ENCODE results near the gene PHC2. TPM values are rescaled to one million over a fixed set of nuclear protein-coding genes. Genes with fewer than 3 reads are reported as not detected.

PHC2 gene
- total RNA-seq, 1 donor from 2014 or later: 32.4 TPM

DNA sequence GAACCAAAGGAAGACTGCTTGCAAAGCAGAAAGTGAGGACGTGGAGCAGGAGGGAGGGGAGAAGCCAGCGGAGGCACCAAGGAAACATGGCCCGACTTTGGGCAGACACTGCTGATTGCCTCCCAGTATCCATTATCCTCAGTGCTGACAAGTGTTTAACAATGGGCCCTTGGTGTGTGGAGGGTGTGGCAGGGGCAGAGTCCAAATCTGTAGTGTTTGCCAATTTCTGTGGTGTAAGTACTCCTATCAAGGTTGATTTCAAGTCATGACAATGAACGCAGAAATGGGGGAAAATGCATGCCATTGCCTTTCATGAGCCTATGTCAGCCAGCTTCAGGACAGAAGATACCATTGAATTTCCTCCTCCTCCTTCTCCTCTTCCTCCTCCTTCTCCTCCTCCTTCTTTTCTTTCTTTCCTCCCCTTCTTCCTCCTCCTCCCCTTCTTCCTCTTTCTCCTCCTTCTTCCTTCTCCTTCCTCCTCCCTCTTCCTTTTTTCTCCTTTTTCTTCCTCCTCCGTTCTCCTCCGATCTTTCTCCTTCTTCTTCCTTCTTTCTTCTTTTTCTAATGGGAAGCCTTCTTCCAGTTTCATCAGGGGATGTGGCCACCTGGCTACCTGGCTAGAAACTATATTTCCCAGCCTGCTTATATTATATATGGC is 10.3 kb upstream of the PHC2 start:
- Mint-ChIP-seq H3K9me3 (peaks cover 4% of the 10 kb centered on the region), H3K27ac (no peak overlapping the region), H3K27me3 (peaks cover 41% of the 10 kb centered on the region), H3K4me3 (no peak overlapping the region), H3K4me1 (peaks cover 13% of the 10 kb centered on the region), H3K36me3 (ENCODE audit: low read depth) (no peaks in the 10 kb centered on the region)
- intact Hi-C loops (cut with micrococcal nuclease): no loop called here
- no peak for DNase-seq

DNA sequence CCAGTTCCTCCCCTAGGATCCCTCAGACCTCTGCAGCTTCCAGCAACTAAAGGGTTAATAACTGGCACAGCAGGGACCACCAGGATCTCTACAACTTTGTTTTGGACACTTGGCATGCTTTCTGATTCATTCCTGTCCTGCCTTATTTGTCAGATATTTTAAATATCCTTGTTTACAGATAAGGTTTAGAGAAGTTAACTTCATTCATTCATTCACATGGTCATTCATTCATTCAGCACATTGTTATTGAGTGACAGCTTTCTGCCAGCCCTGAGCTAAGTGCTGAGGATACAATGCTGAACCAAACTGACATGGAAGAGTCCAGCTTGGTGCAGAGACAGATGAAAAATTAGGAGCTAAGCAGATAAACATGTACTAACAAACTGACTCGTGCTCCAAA is 8.8 kb upstream of the PHC2 start:
- DNase-seq: no peak
- Mint-ChIP-seq H3K4me1 (peaks cover 5% of the 10 kb centered on the region), H3K9me3 (no peaks in the 10 kb centered on the region), H3K36me3 (ENCODE audit: low read depth) (no peaks in the 10 kb centered on the region), H3K27ac (no peak overlapping the region), H3K4me3 (no peak overlapping the region), H3K27me3 (peaks cover 47% of the 10 kb centered on the region)
- intact Hi-C loops (cut with micrococcal nuclease): no loop called here

DNA sequence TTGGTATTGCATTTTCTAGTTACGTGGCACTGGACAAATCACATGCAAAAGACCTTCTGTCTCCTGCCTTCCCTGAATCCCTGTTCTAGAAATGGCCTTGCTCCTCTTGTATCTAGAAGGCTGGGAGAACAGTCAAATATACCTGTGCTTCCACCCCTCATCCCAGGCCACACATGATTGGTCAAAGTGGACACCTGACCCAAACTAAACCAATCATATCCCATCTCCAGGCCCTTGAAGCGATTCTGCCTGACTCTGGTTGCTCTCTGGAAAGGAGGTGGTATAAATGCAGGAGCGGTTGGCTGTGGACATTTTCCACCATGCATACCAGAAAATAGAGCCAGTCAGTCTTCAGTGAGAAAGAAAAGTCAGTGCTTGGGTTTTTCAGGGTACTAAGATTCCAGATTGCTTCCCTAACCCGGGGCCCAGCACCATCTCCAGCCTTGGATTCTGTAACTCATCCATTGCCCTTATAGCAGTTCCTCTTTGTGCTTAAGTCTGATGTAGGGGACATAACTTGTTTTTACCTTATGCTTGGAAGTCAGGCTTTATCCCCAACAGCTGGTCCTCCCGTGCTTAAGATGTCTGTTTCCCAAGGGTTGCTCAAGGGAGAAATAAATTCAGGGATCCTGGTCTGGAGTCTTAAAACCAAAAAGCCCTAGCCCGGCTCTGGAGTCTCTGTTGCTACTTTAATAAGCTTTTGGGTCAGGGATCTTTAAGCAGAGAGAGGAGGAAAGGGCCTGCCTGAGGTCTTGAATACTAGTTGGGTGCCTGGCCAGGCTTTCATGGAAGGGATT is 7.7 kb upstream of the PHC2 start:
- no peaks in the 10 kb centered on the region for H3K9me3 Mint-ChIP-seq
- peaks cover 5% of the 10 kb centered on the region for H3K4me1 Mint-ChIP-seq
- no peaks in the 10 kb centered on the region for H3K36me3 Mint-ChIP-seq (ENCODE audit: low read depth)
- H3K27ac Mint-ChIP-seq: no peak overlapping the region
- intact Hi-C loops (cut with micrococcal nuclease): no loop called here
- H3K4me3 Mint-ChIP-seq: no peak overlapping the region
- H3K27me3 Mint-ChIP-seq: peaks cover 51% of the 10 kb centered on the region
- DNase-seq: no peak

DNA sequence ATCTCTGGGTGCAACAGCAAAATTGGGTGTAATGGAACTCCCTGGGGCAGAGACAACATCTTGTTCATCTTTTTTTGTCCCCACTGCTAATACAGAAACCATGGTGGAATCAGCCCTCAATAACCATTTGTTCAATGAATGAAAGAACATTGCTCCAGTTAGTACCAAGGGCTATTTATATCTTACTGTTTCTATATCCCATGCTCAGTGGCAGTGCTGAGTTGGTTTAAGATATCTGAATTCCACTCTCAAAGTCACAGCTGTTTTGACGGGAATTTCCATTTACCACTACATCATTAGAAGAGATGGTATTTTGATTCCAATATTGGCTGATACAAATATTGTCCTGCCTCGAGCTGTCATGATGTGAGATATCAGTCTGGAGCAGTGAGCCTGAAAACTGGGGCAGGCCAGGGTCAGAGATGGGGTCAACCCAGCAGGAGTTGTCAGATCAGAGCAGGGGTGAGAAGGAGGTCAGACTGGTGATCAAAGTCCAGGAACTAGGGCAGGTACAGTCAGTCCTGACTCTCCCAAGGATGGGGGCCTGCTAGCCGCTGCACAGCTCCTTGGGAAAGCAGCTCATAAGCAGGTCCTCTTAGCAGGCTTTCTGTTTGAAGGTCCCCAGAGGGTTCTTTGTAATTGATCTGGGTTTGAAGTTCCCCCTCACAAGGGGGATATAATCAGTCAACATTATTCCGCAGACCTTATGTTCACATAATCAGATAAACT is 5.8 kb upstream of the PHC2 start:
- peaks cover 57% of the 10 kb centered on the region for H3K27me3 Mint-ChIP-seq
- peaks cover 3% of the 10 kb centered on the region for H3K4me1 Mint-ChIP-seq
- H3K27ac Mint-ChIP-seq: no peak overlapping the region
- DNase-seq: no peak
- no peak overlapping the region for H3K4me3 Mint-ChIP-seq
- no peaks in the 10 kb centered on the region for H3K36me3 Mint-ChIP-seq (ENCODE audit: low read depth)
- no peaks in the 10 kb centered on the region for H3K9me3 Mint-ChIP-seq
- intact Hi-C loops (cut with micrococcal nuclease): no loop called here

DNA sequence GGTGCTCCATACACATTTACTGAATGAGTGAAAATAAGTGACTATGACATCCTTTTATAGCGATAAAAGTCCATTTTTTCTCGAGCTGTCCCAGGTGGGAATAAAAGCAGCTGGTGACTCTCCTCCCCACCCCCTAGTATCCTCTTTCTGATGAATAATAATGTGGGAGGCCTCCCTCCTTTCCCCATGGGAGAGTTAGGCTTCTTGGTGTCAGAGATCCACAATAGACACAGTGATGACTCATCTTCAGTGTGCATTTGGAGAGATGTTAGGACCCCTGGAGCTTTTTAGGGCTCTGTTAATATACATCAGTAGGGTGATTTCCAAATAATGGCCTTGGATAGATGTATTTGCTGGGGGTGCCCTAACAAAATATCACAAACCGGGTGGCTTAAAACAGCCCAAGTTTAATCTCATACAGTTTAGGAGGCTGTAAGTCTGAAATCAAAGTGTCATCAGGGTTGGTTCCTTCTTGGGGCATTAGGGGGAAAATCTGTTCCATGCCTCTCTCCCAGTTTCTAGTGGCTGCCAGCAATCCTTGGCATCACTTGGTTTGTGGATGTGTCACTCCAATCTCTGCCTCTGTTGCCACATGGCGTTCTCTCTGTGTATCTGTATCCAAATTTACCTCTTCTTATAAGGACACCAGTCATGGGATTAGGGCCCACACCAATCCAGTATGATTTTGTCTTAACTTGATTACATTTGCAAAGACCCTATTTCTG is 4.4 kb upstream of the PHC2 start:
- Mint-ChIP-seq H3K36me3 (ENCODE audit: low read depth) (no peaks in the 10 kb centered on the region), H3K4me1 (peaks cover 4% of the 10 kb centered on the region), H3K9me3 (no peaks in the 10 kb centered on the region), H3K4me3 (no peak overlapping the region), H3K27ac (no peak overlapping the region), H3K27me3 (peaks cover 52% of the 10 kb centered on the region)
- DNase-seq: no peak
- intact Hi-C loops (cut with micrococcal nuclease): no loop called here

DNA sequence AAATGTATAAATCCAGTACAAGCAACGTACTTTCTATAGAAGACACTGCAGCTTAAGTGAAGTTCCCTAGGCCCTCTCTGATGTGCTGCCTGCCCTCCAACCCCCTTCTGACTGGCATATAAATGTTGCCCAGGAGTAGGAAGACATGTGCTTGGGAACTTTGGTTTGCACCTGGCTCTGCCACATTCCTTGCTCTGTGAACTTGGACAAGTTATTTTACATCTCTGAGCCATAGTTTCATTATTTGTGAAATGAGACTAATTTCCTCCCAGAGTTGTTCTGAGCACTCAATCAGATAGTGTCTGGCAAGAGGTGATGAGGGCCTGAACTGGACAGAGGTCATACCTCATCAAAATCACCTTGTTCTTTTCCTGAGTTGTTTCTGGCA is 3.5 kb upstream of the PHC2 start:
- Mint-ChIP-seq H3K27me3 (peaks cover 43% of the 10 kb centered on the region), H3K9me3 (no peaks in the 10 kb centered on the region), H3K27ac (no peak overlapping the region), H3K4me3 (no peak overlapping the region), H3K36me3 (ENCODE audit: low read depth) (no peaks in the 10 kb centered on the region), H3K4me1 (peaks cover 4% of the 10 kb centered on the region)
- DNase-seq: no peak
- intact Hi-C loops (cut with micrococcal nuclease): no loop called here

DNA sequence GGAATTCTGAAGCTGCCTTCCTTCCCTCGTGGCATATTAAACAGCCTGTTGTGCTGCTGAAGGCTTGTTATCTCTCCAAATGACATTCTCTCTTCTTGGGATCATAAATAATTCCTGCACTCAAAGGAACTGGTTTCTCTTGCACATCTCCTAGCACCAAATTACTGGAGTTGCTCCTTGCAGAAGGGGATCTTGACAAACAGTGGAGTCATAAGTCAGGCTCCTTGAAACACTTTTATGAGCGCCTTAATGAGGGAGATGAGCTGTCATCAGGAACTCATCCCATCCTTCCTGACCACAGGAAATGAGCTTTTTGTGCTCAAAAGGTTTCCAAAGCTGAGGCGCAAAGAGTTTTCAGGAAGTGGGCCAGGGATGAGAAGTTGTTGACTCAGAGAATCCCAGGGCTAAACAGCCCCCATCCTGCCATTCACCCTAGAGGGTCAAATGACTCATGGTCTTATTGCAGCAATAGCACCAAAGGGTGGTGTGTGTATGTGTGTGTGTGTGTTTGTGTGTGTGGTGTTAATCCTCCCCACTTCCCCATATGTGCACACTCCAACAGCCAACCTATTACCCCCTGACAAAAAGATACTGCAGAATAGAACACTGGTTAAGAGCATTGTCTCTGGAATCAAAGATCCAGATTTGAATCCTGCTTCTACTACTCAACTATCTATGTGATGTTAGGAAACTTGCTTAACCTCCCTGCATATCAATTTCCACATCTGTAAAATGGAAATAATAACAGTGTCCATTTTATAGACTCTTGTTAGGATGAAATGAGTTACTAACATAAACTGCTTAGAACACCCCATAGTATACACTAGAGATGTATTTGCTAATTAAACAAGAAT is 2.8 kb upstream of the PHC2 start:
- intact Hi-C loops (cut with micrococcal nuclease): no loop called here
- Mint-ChIP-seq H3K27me3 (peaks cover 40% of the 10 kb centered on the region), H3K27ac (no peak overlapping the region)

DNA sequence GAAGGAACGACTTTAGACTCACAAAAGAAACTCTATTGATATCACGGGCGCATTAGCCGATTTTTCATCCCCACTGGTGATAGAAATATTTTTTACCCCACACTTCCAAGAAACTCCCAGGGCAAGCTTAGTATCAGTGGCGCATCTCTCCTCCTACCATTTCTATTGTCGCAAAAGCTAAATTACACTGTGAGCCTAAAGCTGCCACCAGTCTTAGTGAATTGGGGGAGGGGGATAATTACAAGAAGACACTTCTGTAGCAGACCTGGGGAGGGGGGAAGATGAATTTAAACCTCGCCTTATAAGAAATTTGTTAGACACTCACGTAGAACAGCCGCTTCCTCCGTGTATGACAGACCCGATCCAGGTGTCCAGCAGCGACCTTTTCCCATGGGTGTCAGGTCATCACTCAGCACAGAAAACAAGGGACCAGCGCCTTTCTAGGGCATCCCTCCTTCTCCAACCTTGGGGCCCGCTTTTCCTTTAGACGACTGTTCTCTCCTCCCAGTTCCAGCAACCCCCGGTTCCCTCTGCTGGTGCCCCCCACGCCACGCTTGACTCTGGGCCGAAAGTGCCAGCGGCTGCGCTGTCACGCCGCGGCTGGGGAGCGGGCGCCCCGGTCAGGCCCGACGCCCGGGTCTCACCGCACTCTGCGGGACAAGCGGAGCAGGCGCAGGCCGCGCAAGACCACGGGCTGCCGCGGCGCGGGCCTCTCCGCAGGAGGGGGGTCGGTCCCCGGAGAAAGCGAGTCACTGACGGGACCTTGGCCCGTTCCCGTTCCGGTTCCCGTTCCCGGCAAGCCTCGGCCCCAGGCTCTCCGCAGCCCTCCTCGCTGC is 821 bp downstream of the PHC2 start:
- peaks cover 4% of the 10 kb centered on the region for H3K4me1 Mint-ChIP-seq
- H3K27ac Mint-ChIP-seq: no peak overlapping the region
- H3K9me3 Mint-ChIP-seq: no peaks in the 10 kb centered on the region
- peaks cover 29% of the 10 kb centered on the region for H3K27me3 Mint-ChIP-seq
- H3K4me3 Mint-ChIP-seq: no peak overlapping the region
- intact Hi-C loops (cut with micrococcal nuclease): no loop called here
- no peaks in the 10 kb centered on the region for H3K36me3 Mint-ChIP-seq (ENCODE audit: low read depth)
- DNase-seq: peak; percentile 65

More for the DNA sequence above, 2.8 kb upstream of the PHC2 start:
- Mint-ChIP-seq H3K9me3 (no peaks in the 10 kb centered on the region), H3K36me3 (ENCODE audit: low read depth) (no peaks in the 10 kb centered on the region), H3K4me3 (no peak overlapping the region), H3K4me1 (peaks cover 4% of the 10 kb centered on the region)
- DNase-seq: no peak

DNA sequence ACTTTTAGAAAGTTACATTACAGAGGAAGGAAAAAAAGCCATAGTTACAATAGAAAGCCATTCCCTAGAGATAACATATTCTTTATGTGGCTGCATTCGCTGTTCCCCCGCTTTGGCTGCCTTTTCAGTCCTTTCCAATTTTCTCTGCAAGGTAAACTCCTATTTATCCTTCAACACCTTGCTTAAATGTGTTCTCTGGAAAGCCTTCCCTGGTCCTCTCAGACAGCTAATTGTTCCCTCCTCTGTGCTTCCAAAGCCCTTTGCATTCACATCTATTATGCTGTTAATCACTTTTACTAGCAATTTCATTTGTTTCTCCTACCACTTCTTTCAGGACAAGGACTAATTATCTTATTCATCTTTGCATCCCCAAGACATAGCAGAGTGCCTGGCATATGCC is 1.6 kb downstream of the PHC2 start:
- peaks cover 28% of the 10 kb centered on the region for H3K27me3 Mint-ChIP-seq
- intact Hi-C loops (cut with micrococcal nuclease): no loop called here
- H3K9me3 Mint-ChIP-seq: no peaks in the 10 kb centered on the region
- no peak for DNase-seq
- peaks cover 4% of the 10 kb centered on the region for H3K4me1 Mint-ChIP-seq
- no peak overlapping the region for H3K4me3 Mint-ChIP-seq
- H3K36me3 Mint-ChIP-seq (ENCODE audit: low read depth): no peaks in the 10 kb centered on the region
- H3K27ac Mint-ChIP-seq: no peak overlapping the region

DNA sequence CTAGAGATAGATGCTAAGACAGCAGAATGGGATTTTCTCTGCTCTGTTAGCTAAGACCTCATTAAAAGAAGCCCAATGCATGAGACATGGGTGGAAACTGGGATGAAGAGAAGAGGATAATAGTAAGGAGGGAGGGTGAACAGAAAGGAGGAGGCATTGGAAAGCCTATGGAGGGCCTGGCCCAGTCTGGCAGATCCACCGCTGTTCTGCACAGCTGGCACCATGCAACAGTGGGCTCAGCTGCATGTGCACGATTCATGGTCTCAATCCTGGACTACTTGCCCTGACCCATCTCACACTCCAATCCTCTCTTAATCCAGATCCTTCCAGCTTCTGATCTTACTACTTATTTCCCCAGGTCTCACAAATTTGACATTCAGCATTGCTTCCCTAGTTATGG is 2.2 kb downstream of the PHC2 start:
- peaks cover 24% of the 10 kb centered on the region for H3K27me3 Mint-ChIP-seq
- DNase-seq: no peak
- H3K9me3 Mint-ChIP-seq: no peaks in the 10 kb centered on the region
- no peak overlapping the region for H3K27ac Mint-ChIP-seq
- H3K4me3 Mint-ChIP-seq: no peak overlapping the region
- no peaks in the 10 kb centered on the region for H3K36me3 Mint-ChIP-seq (ENCODE audit: low read depth)
- intact Hi-C loops (cut with micrococcal nuclease): no loop called here
- peaks cover 4% of the 10 kb centered on the region for H3K4me1 Mint-ChIP-seq

DNA sequence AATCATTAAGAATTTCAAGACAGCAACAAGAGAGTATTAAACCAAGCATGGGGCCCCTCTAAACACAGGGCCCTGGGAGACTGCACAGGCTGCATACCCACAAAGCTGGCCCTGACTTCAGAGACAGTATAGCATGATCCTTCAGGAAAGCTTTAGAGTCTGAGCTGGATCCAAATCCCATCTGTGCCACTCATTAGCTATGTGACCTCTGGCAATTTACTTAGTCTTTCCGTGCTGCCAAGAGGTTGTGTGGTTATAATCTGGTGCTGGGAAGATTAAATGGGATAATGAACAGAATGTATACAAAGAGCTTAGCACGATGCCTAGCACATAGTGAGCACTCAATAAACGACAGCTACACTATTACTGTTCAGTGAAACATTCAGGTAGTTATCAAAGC is 4.0 kb downstream of the PHC2 start:
- peaks cover 24% of the 10 kb centered on the region for H3K27me3 Mint-ChIP-seq
- DNase-seq: no peak
- no peak overlapping the region for H3K27ac Mint-ChIP-seq
- H3K4me3 Mint-ChIP-seq: no peak overlapping the region
- intact Hi-C loops (cut with micrococcal nuclease): no loop called here
- H3K9me3 Mint-ChIP-seq: no peaks in the 10 kb centered on the region
- peaks cover 2% of the 10 kb centered on the region for H3K4me1 Mint-ChIP-seq
- H3K36me3 Mint-ChIP-seq (ENCODE audit: low read depth): no peaks in the 10 kb centered on the region

DNA sequence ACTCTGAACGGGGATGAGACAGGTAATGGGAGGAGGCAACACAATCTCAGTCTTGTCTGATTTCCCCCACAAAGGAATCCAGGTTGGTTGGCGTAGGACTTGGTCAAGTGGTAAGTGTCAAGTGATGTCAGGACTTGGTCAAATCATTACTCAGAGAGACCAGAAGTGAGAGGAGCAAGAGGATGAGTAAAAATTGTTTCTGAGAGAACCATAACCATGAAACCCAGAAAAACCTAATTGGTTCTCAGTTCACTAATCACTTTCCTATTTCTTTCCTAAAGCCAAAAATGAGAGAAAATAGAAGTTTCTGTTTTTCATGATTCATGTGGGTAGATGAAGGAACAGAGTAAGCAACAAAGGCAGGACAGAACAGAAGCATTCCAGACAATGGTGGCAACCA is 5.0 kb downstream of the PHC2 start:
- H3K36me3 Mint-ChIP-seq (ENCODE audit: low read depth): no peaks in the 10 kb centered on the region
- no peak for DNase-seq
- no peak overlapping the region for H3K27ac Mint-ChIP-seq
- intact Hi-C loops (cut with micrococcal nuclease): no loop called here
- no peaks in the 10 kb centered on the region for H3K9me3 Mint-ChIP-seq
- no peak overlapping the region for H3K4me3 Mint-ChIP-seq
- H3K4me1 Mint-ChIP-seq: no peaks in the 10 kb centered on the region
- H3K27me3 Mint-ChIP-seq: peaks cover 27% of the 10 kb centered on the region

Measured in activated CD4-positive, alpha-beta T cell treated with anti-CD3 and anti-CD28 coated beads, Interleukin-2, amount 10 ng/mL, durations not matched to agents 24 days and 14 days (primary cell).